WTC11 (cell line): Measurements from ENCODE around the gene PTPRJ. TPM values are rescaled to one million over a fixed set of nuclear protein-coding genes. Genes with fewer than 3 reads are reported as not detected.
A peak's percentile ranks its signal among the peaks of the same experiment; 100 is the strongest.

ENCODE experiments used
- ATAC-seq: fragments of 200-7000 bp; cut with Tn5 transposase; 2 replicates; pipeline ENCODE4 v1.10.0; 2021; ENCODE audit warnings: mild to moderate bottlenecking, moderate library complexity
- CTCF ChIA-PET: fragments of 300-600 bp; sonication (Branson Sonifier 250); formaldehyde crosslinking; loops from one replicate; lab custom pipeline; 2021; ENCODE audit warnings: antibody characterized with exemption; lab: Charles Lee
- POLR2A ChIA-PET: fragments of 350-600 bp; sonication (Branson Sonifier 250); formaldehyde crosslinking; loops from one replicate; lab custom pipeline; 2021; ENCODE audit warnings: antibody characterized with exemption; lab: Charles Lee
- DNase-seq: peaks from one replicate; pipeline ENCODE4 v3.0.0; 2021; ENCODE audit warnings: low spot score
- H3K27ac Mint-ChIP-seq: 2 replicates; pipeline ENCODE4 v1.8.0; 2021; ENCODE audit warnings: mixed read lengths
- H3K27me3 Mint-ChIP-seq: 2 replicates; pipeline ENCODE4 v1.8.0; 2021; ENCODE audit warnings: low read depth, mild to moderate bottlenecking, moderate library complexity, mixed read lengths
- H3K36me3 Mint-ChIP-seq: 2 replicates; pipeline ENCODE4 v1.8.0; 2021; ENCODE audit warnings: mixed read lengths
- H3K4me1 Mint-ChIP-seq: 2 replicates; pipeline ENCODE4 v1.8.0; 2022; ENCODE audit warnings: mixed read lengths
- H3K4me3 Mint-ChIP-seq: 2 replicates; pipeline ENCODE4 v1.8.0; 2021; ENCODE audit warnings: mild to moderate bottlenecking, moderate library complexity, mixed read lengths
- H3K9me3 Mint-ChIP-seq: 2 replicates; pipeline ENCODE4 v1.8.0; 2021; ENCODE audit warnings: mixed read lengths
- ESRRA ChIP-seq: sonication (generic); formaldehyde crosslinking; IDR thresholded peaks from 2 replicates; pipeline ENCODE4 v1.8.1; 2022; ENCODE audit warnings: mild to moderate bottlenecking, missing genetic modification reagents, borderline replicate concordance
- FOXK1 ChIP-seq: sonication (generic); formaldehyde crosslinking; IDR thresholded peaks from 2 replicates; pipeline ENCODE4 v1.8.0; 2022; ENCODE audit warnings: mild to moderate bottlenecking, moderate library complexity, missing genetic modification reagents
- GTF2I ChIP-seq: fragments of 250-450 bp; sonication (Bioruptor Pico); conservative IDR thresholded peaks from 2 replicates; pipeline ENCODE4 v1.4.0; 2021; ENCODE audit warnings: mild to moderate bottlenecking
- JAZF1 ChIP-seq: fragments of 250-450 bp; sonication (Bioruptor Pico); IDR thresholded peaks from 2 replicates; pipeline ENCODE4 v1.9.0; 2021; ENCODE audit warnings: moderate library complexity, mild to moderate bottlenecking, inconsistent platforms
- JUN ChIP-seq: sonication (generic); formaldehyde crosslinking; IDR thresholded peaks from 2 replicates; pipeline ENCODE4 v1.8.0; 2023; ENCODE audit warnings: mild to moderate bottlenecking, missing genetic modification reagents
- MXD4 ChIP-seq: fragments of 250-450 bp; sonication (Bioruptor Pico); IDR thresholded peaks from 2 replicates; pipeline ENCODE4 v1.8.0; 2021; ENCODE audit warnings: mild to moderate bottlenecking, moderate library complexity, borderline replicate concordance
- MYBL2 ChIP-seq: sonication (generic); formaldehyde crosslinking; IDR thresholded peaks from 2 replicates; pipeline ENCODE4 v1.8.1; 2023; ENCODE audit warnings: mild to moderate bottlenecking, moderate library complexity, missing genetic modification reagents
- NR1H2 ChIP-seq: sonication (generic); formaldehyde crosslinking; IDR thresholded peaks from 2 replicates; pipeline ENCODE4 v1.9.0; 2021; ENCODE audit warnings: mild to moderate bottlenecking, moderate library complexity, missing genetic modification reagents
- SMAD3 ChIP-seq: sonication (generic); formaldehyde crosslinking; IDR thresholded peaks from 2 replicates; pipeline ENCODE4 v1.8.0; 2022; ENCODE audit warnings: missing genetic modification reagents, mild to moderate bottlenecking, borderline replicate concordance
- ZNF232 ChIP-seq: sonication (generic); formaldehyde crosslinking; IDR thresholded peaks from 2 replicates; pipeline ENCODE4 v1.8.0; 2022; ENCODE audit warnings: mild to moderate bottlenecking, missing genetic modification reagents
- ZNF396 ChIP-seq: fragments of 250-450 bp; sonication (Bioruptor Pico); IDR thresholded peaks from 2 replicates; pipeline ENCODE4 v1.8.0; 2021; ENCODE audit warnings: mild to moderate bottlenecking, moderate library complexity, borderline replicate concordance
- total RNA-seq: library from RNA; stranded (reverse); gene quantifications from 3 replicates; pipeline ENCODE4 v1.2.3, GENCODE V29; 2021
- TF ChIP-seq, protein P1 (sequence below): sonication (generic); formaldehyde crosslinking; IDR thresholded peaks from 2 replicates; pipeline ENCODE4 v1.8.1; 2023; ENCODE audit warnings: mild to moderate bottlenecking, missing genetic modification reagents, moderate library complexity
- TF ChIP-seq, protein P2 (sequence below): sonication (generic); formaldehyde crosslinking; IDR thresholded peaks from 2 replicates; pipeline ENCODE4 v1.8.1; 2023; ENCODE audit warnings: mild to moderate bottlenecking, missing genetic modification reagents, moderate library complexity
- TF ChIP-seq, protein P3 (sequence below): sonication (generic); formaldehyde crosslinking; IDR thresholded peaks from 2 replicates; pipeline ENCODE4 v1.8.0; 2023; ENCODE audit warnings: missing genetic modification reagents, mild to moderate bottlenecking, borderline replicate concordance
- TF ChIP-seq, protein P4 (sequence below): sonication (generic); formaldehyde crosslinking; conservative IDR thresholded peaks from 2 replicates; pipeline ENCODE4 v1.8.1; 2022; ENCODE audit warnings: mild to moderate bottlenecking, missing genetic modification reagents
- TF ChIP-seq, protein P5 (sequence below): sonication (generic); formaldehyde crosslinking; IDR thresholded peaks from 2 replicates; pipeline ENCODE4 v1.8.0; 2022; ENCODE audit warnings: mild to moderate bottlenecking, missing genetic modification reagents
- TF ChIP-seq, protein P6 (sequence below): sonication (generic); formaldehyde crosslinking; IDR thresholded peaks from 2 replicates; pipeline ENCODE4 v1.8.1; 2023; ENCODE audit warnings: mild to moderate bottlenecking, missing genetic modification reagents, borderline replicate concordance
- TF ChIP-seq, protein P7 (sequence below): sonication (generic); formaldehyde crosslinking; IDR thresholded peaks from 2 replicates; pipeline ENCODE4 v1.8.1; 2022; ENCODE audit warnings: low read depth, missing genetic modification reagents, borderline replicate concordance
- TF ChIP-seq, protein P8 (sequence below): sonication (generic); formaldehyde crosslinking; IDR thresholded peaks from 2 replicates; pipeline ENCODE4 v1.8.1; 2022; ENCODE audit warnings: low read depth, mild to moderate bottlenecking, moderate library complexity, missing genetic modification reagents, borderline replicate concordance

Gene PTPRJ
- total RNA-seq, 1 experiment from 2014 or later: 19.5 TPM

DNA sequence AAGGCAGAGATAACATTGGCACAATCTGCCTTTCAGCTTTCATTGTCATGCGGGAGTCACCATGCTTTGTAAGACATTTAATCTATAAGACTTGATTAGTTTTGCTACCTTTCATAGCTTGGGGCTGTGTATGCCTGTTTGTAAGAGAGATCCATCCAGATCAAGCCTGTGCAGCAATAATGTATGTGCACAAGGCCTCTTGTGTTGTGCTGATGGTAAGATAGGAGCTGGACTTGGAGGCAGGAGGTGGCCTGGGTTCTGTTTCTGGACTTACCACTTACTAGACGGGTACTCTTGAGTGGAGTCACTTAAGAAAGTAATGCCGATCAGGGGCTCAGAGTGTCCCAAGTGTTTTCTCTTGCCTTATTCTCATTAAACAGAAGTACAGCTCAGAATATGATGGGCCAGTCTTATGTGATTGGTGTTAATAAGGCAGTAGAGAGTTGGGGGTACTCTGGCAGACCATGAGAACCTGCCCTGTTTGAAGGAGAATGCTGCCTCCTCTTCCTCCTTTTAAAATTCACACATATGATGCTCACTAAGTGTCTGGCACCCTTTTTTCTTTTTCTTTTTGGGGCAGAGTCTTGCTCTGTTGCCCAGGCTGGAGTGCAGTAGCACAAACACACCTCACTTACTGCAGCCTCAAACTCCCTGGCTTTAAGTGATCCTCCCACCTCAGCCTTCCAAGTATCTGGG is 30.9 kb downstream of the PTPRJ start:
- no peak for ATAC-seq
- no peaks in the 10 kb centered on the region for H3K9me3 Mint-ChIP-seq
- peaks cover 22% of the 10 kb centered on the region for H3K4me1 Mint-ChIP-seq
- ChIA-PET CTCF (no interaction called here), POLR2A (interaction anchor here (0.7 kb wide), 1 partner anchor 97 kb away, joined by 3 read pairs; no protein-coding TSS in a partner anchor)
- no peak overlapping the region for H3K4me3 Mint-ChIP-seq
- no peaks in the 10 kb centered on the region for H3K36me3 Mint-ChIP-seq
- H3K27me3 Mint-ChIP-seq: no peaks in the 10 kb centered on the region
- H3K27ac Mint-ChIP-seq: 0 out of 2 replicates have a peak overlapping the region, but pooled peaks have one; percentile 4
- TF ChIP-seq, protein P1, sequence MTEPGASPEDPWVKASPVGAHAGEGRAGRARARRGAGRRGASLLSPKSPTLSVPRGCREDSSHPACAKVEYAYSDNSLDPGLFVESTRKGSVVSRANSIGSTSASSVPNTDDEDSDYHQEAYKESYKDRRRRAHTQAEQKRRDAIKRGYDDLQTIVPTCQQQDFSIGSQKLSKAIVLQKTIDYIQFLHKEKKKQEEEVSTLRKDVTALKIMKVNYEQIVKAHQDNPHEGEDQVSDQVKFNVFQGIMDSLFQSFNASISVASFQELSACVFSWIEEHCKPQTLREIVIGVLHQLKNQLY: no peak
- TF ChIP-seq, protein P2, sequence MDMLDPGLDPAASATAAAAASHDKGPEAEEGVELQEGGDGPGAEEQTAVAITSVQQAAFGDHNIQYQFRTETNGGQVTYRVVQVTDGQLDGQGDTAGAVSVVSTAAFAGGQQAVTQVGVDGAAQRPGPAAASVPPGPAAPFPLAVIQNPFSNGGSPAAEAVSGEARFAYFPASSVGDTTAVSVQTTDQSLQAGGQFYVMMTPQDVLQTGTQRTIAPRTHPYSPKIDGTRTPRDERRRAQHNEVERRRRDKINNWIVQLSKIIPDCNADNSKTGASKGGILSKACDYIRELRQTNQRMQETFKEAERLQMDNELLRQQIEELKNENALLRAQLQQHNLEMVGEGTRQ (CRISPR knock-in tag): no peak
- no peak for TF ChIP-seq ZNF232 (CRISPR knock-in tag)
- TF ChIP-seq MYBL2 (CRISPR knock-in tag): no peak
- TF ChIP-seq JAZF1: no peak
- TF ChIP-seq SMAD3 (CRISPR knock-in tag): no peak
- TF ChIP-seq, protein P3, sequence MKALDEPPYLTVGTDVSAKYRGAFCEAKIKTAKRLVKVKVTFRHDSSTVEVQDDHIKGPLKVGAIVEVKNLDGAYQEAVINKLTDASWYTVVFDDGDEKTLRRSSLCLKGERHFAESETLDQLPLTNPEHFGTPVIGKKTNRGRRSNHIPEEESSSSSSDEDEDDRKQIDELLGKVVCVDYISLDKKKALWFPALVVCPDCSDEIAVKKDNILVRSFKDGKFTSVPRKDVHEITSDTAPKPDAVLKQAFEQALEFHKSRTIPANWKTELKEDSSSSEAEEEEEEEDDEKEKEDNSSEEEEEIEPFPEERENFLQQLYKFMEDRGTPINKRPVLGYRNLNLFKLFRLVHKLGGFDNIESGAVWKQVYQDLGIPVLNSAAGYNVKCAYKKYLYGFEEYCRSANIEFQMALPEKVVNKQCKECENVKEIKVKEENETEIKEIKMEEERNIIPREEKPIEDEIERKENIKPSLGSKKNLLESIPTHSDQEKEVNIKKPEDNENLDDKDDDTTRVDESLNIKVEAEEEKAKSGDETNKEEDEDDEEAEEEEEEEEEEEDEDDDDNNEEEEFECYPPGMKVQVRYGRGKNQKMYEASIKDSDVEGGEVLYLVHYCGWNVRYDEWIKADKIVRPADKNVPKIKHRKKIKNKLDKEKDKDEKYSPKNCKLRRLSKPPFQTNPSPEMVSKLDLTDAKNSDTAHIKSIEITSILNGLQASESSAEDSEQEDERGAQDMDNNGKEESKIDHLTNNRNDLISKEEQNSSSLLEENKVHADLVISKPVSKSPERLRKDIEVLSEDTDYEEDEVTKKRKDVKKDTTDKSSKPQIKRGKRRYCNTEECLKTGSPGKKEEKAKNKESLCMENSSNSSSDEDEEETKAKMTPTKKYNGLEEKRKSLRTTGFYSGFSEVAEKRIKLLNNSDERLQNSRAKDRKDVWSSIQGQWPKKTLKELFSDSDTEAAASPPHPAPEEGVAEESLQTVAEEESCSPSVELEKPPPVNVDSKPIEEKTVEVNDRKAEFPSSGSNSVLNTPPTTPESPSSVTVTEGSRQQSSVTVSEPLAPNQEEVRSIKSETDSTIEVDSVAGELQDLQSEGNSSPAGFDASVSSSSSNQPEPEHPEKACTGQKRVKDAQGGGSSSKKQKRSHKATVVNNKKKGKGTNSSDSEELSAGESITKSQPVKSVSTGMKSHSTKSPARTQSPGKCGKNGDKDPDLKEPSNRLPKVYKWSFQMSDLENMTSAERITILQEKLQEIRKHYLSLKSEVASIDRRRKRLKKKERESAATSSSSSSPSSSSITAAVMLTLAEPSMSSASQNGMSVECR (CRISPR knock-in tag): no peak
- TF ChIP-seq, protein P4, sequence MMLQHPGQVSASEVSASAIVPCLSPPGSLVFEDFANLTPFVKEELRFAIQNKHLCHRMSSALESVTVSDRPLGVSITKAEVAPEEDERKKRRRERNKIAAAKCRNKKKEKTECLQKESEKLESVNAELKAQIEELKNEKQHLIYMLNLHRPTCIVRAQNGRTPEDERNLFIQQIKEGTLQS (CRISPR knock-in tag): no peak
- TF ChIP-seq, protein P5, sequence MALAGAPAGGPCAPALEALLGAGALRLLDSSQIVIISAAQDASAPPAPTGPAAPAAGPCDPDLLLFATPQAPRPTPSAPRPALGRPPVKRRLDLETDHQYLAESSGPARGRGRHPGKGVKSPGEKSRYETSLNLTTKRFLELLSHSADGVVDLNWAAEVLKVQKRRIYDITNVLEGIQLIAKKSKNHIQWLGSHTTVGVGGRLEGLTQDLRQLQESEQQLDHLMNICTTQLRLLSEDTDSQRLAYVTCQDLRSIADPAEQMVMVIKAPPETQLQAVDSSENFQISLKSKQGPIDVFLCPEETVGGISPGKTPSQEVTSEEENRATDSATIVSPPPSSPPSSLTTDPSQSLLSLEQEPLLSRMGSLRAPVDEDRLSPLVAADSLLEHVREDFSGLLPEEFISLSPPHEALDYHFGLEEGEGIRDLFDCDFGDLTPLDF (CRISPR knock-in tag): no peak
- TF ChIP-seq ZNF396 (CRISPR knock-in tag): no peak
- TF ChIP-seq ESRRA (CRISPR knock-in tag): no peak
- no peak for TF ChIP-seq GTF2I
- TF ChIP-seq JUN (CRISPR knock-in tag): no peak
- TF ChIP-seq, protein P6, sequence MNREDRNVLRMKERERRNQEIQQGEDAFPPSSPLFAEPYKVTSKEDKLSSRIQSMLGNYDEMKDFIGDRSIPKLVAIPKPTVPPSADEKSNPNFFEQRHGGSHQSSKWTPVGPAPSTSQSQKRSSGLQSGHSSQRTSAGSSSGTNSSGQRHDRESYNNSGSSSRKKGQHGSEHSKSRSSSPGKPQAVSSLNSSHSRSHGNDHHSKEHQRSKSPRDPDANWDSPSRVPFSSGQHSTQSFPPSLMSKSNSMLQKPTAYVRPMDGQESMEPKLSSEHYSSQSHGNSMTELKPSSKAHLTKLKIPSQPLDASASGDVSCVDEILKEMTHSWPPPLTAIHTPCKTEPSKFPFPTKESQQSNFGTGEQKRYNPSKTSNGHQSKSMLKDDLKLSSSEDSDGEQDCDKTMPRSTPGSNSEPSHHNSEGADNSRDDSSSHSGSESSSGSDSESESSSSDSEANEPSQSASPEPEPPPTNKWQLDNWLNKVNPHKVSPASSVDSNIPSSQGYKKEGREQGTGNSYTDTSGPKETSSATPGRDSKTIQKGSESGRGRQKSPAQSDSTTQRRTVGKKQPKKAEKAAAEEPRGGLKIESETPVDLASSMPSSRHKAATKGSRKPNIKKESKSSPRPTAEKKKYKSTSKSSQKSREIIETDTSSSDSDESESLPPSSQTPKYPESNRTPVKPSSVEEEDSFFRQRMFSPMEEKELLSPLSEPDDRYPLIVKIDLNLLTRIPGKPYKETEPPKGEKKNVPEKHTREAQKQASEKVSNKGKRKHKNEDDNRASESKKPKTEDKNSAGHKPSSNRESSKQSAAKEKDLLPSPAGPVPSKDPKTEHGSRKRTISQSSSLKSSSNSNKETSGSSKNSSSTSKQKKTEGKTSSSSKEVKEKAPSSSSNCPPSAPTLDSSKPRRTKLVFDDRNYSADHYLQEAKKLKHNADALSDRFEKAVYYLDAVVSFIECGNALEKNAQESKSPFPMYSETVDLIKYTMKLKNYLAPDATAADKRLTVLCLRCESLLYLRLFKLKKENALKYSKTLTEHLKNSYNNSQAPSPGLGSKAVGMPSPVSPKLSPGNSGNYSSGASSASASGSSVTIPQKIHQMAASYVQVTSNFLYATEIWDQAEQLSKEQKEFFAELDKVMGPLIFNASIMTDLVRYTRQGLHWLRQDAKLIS: no peak
- TF ChIP-seq, protein P7, sequence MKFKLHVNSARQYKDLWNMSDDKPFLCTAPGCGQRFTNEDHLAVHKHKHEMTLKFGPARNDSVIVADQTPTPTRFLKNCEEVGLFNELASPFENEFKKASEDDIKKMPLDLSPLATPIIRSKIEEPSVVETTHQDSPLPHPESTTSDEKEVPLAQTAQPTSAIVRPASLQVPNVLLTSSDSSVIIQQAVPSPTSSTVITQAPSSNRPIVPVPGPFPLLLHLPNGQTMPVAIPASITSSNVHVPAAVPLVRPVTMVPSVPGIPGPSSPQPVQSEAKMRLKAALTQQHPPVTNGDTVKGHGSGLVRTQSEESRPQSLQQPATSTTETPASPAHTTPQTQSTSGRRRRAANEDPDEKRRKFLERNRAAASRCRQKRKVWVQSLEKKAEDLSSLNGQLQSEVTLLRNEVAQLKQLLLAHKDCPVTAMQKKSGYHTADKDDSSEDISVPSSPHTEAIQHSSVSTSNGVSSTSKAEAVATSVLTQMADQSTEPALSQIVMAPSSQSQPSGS: no peak
- TF ChIP-seq NR1H2 (CRISPR knock-in tag): no peak
- no peak for TF ChIP-seq MXD4 (CRISPR knock-in tag)
- TF ChIP-seq, protein P8, sequence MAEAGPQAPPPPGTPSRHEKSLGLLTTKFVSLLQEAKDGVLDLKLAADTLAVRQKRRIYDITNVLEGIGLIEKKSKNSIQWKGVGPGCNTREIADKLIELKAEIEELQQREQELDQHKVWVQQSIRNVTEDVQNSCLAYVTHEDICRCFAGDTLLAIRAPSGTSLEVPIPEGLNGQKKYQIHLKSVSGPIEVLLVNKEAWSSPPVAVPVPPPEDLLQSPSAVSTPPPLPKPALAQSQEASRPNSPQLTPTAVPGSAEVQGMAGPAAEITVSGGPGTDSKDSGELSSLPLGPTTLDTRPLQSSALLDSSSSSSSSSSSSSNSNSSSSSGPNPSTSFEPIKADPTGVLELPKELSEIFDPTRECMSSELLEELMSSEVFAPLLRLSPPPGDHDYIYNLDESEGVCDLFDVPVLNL: no peak
- no peak for TF ChIP-seq FOXK1 (CRISPR knock-in tag)
- no peak for DNase-seq
